Kidney epithelial cell (primary cell): ENCODE measurements around the gene MTHFR. TPM values are rescaled to one million over a fixed set of nuclear protein-coding genes. Genes with fewer than 3 reads are reported as not detected.
A peak's percentile ranks its signal among the peaks of the same experiment; 100 is the strongest.
"Not testable (repeated sequence)": the region's sequence is repeated elsewhere in the genome, so short reads cannot be mapped to it uniquely, and the experiment has no call there.

Source experiments
- DNase-seq: peaks from one replicate; pipeline ENCODE4 v3.0.0-alpha.2; 2010; ENCODE audit warnings: low read depth
- H3K27me3 ChIP-seq: 2 replicates; pipeline ENCODE4 v1.6.0; 2011; ENCODE audit warnings: low read length; ENCODE audit not compliant: control insufficient read depth, insufficient read depth
- H3K36me3 ChIP-seq: 2 replicates; pipeline ENCODE4 v1.5.1; 2011; ENCODE audit warnings: low read length; ENCODE audit not compliant: control insufficient read depth, insufficient read depth
- H3K4me3 ChIP-seq: 2 replicates; pipeline ENCODE4 v1.5.1; 2011; ENCODE audit warnings: low read depth, mild to moderate bottlenecking, control low read depth, low read length
- total RNA-seq: library from RNA; depleted of rRNA; stranded (reverse); fragments of >200 nt; gene quantifications from 2 replicates; pipeline ENCODE4 v1.2.3, GENCODE V29; 2015
- TF ChIP-seq, protein P1 (sequence below): IDR thresholded peaks from 2 replicates; pipeline ENCODE4 v1.5.1; 2011; ENCODE audit warnings: mild to moderate bottlenecking, moderate library complexity, low read length, control low read depth, inconsistent platforms; ENCODE audit not compliant: insufficient read depth, poor library complexity, severe bottlenecking

The MTHFR gene
- total RNA-seq, 1 donor from 2014 or later: 26.6 TPM

GRCh38 chr1:11807133-11807532 lies 1.4 kb upstream of the MTHFR start:
- peaks cover 1% of the 10 kb centered on the region for H3K36me3 ChIP-seq
- peak overlapping the region; percentile 61 for H3K4me3 ChIP-seq
- TF ChIP-seq, protein P1, sequence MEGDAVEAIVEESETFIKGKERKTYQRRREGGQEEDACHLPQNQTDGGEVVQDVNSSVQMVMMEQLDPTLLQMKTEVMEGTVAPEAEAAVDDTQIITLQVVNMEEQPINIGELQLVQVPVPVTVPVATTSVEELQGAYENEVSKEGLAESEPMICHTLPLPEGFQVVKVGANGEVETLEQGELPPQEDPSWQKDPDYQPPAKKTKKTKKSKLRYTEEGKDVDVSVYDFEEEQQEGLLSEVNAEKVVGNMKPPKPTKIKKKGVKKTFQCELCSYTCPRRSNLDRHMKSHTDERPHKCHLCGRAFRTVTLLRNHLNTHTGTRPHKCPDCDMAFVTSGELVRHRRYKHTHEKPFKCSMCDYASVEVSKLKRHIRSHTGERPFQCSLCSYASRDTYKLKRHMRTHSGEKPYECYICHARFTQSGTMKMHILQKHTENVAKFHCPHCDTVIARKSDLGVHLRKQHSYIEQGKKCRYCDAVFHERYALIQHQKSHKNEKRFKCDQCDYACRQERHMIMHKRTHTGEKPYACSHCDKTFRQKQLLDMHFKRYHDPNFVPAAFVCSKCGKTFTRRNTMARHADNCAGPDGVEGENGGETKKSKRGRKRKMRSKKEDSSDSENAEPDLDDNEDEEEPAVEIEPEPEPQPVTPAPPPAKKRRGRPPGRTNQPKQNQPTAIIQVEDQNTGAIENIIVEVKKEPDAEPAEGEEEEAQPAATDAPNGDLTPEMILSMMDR: no peak
- no peak for DNase-seq
- no peaks in the 10 kb centered on the region for H3K27me3 ChIP-seq

DNA sequence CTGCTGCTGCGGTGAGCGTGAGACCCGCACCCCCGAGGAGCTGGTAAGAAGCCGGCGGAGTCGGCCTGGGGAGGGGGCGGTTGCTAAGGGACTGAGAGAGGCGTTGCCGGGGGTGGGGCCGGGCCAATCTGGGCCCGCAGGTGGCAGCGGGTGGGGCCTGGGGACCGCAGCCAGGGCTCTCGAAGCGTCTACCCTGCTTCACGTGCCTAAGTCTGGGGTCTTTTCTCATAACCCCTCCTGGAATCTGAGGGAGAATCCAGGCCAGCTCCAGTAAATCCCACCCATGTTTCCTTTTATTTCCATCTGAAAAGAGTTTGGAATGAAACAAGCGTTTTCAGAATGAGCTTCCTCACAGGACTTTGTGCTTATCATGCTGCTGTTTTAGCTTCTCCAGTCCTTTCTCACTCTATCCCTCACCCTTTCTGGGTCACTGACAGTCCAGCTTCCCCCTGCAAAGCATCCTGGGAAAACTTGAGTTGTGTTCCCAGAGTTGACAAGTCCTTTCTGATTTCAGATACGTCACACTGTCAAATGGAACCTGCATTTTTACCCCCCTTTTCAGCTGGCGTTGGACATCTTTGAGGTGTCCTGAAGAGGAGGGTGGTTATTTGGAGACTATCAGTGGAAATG lies 658 bp upstream of the MTHFR start:
- peaks cover 1% of the 10 kb centered on the region for H3K36me3 ChIP-seq
- peak overlapping the region; percentile 61 for H3K4me3 ChIP-seq
- H3K27me3 ChIP-seq: no peaks in the 10 kb centered on the region
- TF ChIP-seq, protein P1: no peak
- no peak for DNase-seq

DNA sequence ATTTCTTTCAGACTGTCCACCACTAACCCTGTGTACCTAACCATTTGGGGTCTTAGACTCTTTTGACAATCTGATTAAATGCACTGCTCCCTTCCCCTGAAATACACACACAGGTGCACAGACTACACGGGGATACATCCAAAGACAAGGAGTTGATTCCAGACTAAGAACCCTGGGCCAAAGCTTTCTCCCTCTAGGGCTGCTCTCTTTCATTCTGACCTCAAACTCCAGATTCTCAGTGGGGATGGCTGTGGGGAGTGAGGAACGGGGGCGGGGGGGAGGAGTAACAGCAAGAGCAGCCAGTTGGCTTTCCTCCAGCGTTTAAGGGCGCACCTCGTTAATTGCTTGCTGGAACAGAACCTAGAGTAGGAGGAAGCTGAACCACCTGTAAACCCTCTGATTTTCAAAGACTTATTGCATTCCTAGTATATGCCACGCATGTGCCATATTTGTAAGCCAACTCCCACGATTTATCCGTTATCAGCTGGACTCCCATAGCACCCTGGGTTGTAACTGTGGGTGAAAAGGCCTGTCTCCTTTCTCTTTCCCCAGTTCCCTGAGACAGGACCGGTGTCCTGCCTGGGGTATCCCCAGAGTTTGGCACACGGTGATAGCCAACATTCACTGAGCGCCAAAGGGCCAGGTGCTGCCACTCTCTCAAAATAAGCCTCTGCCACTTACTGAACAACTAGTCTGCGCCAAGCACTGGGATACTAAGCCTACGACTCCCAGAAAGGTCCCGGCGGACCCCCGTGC lies 920 bp downstream of the MTHFR start:
- DNase-seq: no peak
- no peaks in the 10 kb centered on the region for H3K27me3 ChIP-seq
- peak overlapping the region; percentile 61 for H3K4me3 ChIP-seq
- peaks cover 2% of the 10 kb centered on the region for H3K36me3 ChIP-seq
- TF ChIP-seq, protein P1: no peak

DNA sequence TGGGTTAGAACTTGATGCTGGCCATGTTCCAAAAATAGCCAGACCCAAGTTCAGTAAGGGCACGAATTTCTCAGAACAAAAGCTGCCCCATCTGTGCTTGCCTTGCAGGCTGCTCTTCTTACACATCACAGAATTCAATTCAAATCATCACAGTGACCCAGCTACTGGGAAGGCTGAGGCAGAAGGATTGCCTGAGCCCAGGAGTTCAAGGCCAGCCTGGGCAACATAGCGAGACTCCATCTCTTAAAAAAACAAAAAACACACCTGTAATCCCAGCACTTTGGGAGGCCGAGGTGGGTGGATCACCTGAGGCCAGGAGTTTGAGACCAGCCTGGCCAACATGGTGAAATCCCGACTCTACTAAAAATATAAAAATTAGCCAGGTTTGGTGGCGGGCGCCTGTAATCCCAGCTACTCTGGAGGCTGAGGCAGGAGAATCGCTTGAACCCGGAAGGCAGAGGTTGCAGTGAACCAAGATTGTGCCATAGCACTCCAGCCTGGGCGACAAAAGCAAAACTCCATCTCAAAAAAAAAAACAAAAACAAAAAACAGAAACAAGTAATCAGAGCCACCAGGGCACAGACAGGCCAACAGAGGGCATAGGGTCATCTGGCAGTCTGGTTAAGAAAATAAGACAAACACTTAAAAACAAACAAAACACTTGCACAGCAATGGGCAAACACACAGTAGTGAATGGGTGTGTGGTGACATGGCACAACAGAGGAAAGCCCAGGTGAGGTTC lies 1.7 kb downstream of the MTHFR start:
- DNase-seq, H3K36me3 ChIP-seq, H3K4me3 ChIP-seq, H3K27me3 ChIP-seq: not testable (repeated sequence)

GRCh38 chr1:11802973-11803885 lies 2.5 kb downstream of the MTHFR start:
- TF ChIP-seq, protein P1: no peak

More at GRCh38 chr1:11802973-11803885, 2.5 kb downstream of the MTHFR start:
- peak; percentile 86 for DNase-seq
- H3K4me3 ChIP-seq: peak overlapping the region; percentile 51
- H3K36me3 ChIP-seq: peaks cover 1% of the 10 kb centered on the region
- no peaks in the 10 kb centered on the region for H3K27me3 ChIP-seq
